Nephron progenitor cell (in vitro differentiated cells): ENCODE measurements around the gene GRID2.

ENCODE experiments used
- DNase-seq: peaks from one replicate; pipeline ENCODE4 v3.0.0; 2021
- H3K27ac Mint-ChIP-seq: 2 replicates; pipeline ENCODE4 v1.8.0; 2021; ENCODE audit warnings: mild to moderate bottlenecking, moderate library complexity, mixed read lengths
- H3K27me3 Mint-ChIP-seq: 2 replicates; pipeline ENCODE4 v1.8.0; 2021; ENCODE audit warnings: mild to moderate bottlenecking, low read depth, mixed read lengths; ENCODE audit not compliant: poor library complexity
- H3K36me3 Mint-ChIP-seq: 2 replicates; pipeline ENCODE4 v1.8.0; 2021; ENCODE audit warnings: low read depth, mixed read lengths
- H3K4me1 Mint-ChIP-seq: 2 replicates; pipeline ENCODE4 v1.8.0; 2021; ENCODE audit warnings: mixed read lengths
- H3K4me3 Mint-ChIP-seq: 2 replicates; pipeline ENCODE4 v1.8.0; 2021; ENCODE audit warnings: mild to moderate bottlenecking, moderate library complexity, mixed read lengths
- H3K9me3 Mint-ChIP-seq: 2 replicates; pipeline ENCODE4 v1.8.0; 2021; ENCODE audit warnings: mild to moderate bottlenecking, moderate library complexity, mixed read lengths
- TF ChIP-seq, protein P1 (sequence below): fragments of 200-600 bp; sonication (generic); IDR thresholded peaks from 2 replicates; pipeline ENCODE4 v1.5.0; 2021; ENCODE audit warnings: antibody characterized with exemption

The GRID2 gene

DNA sequence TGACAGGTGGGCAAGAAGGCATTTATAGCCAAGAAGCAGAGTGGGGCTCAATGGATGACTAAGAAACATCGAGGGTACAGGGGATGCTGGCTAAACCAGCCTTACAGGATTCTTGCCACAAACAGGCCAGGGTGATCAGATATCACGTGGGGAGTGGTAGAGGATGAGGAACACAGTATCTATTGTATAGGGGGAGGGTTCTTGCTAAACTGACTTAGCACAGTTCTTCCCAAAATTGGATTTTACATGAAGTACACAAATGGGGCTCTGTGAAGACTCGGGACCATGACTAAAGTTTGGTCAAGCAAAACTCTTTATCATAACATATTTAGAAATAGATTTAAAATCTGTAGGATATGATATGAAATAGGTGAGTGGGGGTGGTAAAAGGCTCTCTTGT lies 1380.8 kb downstream of the GRID2 start:
- no peaks in the 10 kb centered on the region for H3K4me1 Mint-ChIP-seq
- no peaks in the 10 kb centered on the region for H3K36me3 Mint-ChIP-seq
- no peaks in the 10 kb centered on the region for H3K9me3 Mint-ChIP-seq
- no peak overlapping the region for H3K27ac Mint-ChIP-seq
- no peak for DNase-seq
- H3K27me3 Mint-ChIP-seq = no peaks in the 10 kb centered on the region
- TF ChIP-seq, protein P1, sequence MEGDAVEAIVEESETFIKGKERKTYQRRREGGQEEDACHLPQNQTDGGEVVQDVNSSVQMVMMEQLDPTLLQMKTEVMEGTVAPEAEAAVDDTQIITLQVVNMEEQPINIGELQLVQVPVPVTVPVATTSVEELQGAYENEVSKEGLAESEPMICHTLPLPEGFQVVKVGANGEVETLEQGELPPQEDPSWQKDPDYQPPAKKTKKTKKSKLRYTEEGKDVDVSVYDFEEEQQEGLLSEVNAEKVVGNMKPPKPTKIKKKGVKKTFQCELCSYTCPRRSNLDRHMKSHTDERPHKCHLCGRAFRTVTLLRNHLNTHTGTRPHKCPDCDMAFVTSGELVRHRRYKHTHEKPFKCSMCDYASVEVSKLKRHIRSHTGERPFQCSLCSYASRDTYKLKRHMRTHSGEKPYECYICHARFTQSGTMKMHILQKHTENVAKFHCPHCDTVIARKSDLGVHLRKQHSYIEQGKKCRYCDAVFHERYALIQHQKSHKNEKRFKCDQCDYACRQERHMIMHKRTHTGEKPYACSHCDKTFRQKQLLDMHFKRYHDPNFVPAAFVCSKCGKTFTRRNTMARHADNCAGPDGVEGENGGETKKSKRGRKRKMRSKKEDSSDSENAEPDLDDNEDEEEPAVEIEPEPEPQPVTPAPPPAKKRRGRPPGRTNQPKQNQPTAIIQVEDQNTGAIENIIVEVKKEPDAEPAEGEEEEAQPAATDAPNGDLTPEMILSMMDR = no peak
- H3K4me3 Mint-ChIP-seq = no peak overlapping the region

DNA sequence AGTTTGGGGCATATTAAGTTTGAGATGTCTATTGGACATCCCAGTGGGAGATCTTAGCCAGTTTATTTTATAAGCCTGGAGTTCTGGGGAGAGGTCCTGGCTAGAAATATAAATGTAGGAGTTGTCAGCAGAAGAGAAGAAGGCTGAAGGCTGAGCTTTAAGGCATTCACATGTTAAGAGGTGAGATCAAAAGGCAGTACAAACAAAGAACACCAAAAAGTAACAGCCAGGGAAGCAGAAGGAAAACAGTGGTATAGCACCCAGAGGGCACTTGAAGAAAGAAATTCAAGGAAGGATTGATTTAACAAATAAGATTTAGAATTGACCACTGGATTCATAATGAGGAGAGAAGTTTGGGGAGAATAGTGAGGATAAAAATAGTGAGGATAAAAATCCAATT lies 1383.5 kb downstream of the GRID2 start:
- no peak for DNase-seq
- Mint-ChIP-seq H3K27ac (no peak overlapping the region), H3K4me1 (no peaks in the 10 kb centered on the region), H3K36me3 (no peaks in the 10 kb centered on the region), H3K27me3 (no peaks in the 10 kb centered on the region), H3K4me3 (no peak overlapping the region), H3K9me3 (no peaks in the 10 kb centered on the region)
- TF ChIP-seq, protein P1 = no peak

DNA sequence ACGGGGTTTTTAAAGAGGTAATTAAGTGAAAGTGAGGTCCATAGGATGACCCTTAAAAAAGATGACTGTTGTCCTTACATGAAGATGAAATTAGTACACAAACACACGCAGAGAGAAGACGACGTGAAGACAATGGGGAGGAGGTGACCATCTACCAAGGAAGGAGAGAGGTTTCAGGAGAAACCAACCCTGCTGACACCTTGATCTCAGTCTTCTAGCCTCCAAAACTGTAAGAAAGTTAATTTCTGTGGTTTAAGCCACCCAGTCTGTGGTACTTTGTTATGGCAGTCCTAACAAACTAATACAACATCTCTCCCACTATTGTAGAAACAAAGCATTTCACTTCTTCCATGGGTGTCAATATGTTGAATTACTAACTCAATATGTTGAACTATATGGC lies 1385.2 kb downstream of the GRID2 start:
- H3K9me3 Mint-ChIP-seq = no peaks in the 10 kb centered on the region
- DNase-seq = no peak
- H3K36me3 Mint-ChIP-seq = no peaks in the 10 kb centered on the region
- H3K27ac Mint-ChIP-seq = no peak overlapping the region
- no peaks in the 10 kb centered on the region for H3K27me3 Mint-ChIP-seq
- H3K4me3 Mint-ChIP-seq = no peak overlapping the region
- TF ChIP-seq, protein P1 = no peak
- peaks cover 2% of the 10 kb centered on the region for H3K4me1 Mint-ChIP-seq

DNA sequence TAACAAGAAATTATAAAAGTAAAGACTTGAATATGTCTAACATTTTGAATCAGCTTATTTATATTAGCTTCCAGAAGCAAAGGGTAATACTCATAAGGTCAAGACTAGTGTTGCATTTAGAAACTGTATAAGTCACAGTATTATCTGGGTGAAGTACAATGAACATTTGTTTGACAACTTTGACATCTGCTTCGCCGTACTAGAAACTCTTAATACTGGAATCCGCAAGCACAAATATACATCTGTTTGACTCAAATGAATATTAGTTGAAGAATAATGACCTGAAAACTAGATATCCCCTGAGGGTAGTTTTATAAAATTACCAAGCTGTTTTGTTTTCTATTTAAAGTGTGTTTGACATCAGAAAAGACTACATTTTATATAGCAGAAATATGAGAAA lies 1389.4 kb downstream of the GRID2 start:
- Mint-ChIP-seq H3K27me3 (no peaks in the 10 kb centered on the region), H3K36me3 (no peaks in the 10 kb centered on the region), H3K4me1 (peaks cover 6% of the 10 kb centered on the region), H3K4me3 (no peak overlapping the region), H3K27ac (no peak overlapping the region), H3K9me3 (no peaks in the 10 kb centered on the region)
- no peak for DNase-seq
- TF ChIP-seq, protein P1 = no peak

DNA sequence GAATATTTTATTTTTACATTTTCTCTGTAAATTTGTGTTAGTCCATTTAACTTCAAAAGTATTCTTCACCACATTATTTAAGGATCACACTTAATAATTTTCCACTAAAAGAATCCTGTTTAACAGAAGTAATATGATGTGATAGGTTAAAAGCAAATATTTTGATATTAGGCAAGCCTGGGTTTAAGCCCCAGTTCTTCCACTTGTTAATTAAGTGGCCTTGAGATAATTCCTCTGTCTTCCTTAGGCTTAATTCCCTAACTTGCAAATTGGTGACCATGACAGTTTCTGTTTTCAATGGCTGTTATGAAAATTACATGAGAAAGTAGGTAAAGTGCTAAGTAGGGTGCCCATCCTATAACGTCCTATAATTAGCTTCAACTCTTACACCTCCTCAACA lies 1394.9 kb downstream of the GRID2 start:
- H3K4me3 Mint-ChIP-seq = no peak overlapping the region
- no peaks in the 10 kb centered on the region for H3K27me3 Mint-ChIP-seq
- no peaks in the 10 kb centered on the region for H3K9me3 Mint-ChIP-seq
- no peak overlapping the region for H3K27ac Mint-ChIP-seq
- no peaks in the 10 kb centered on the region for H3K36me3 Mint-ChIP-seq
- TF ChIP-seq, protein P1 = no peak
- H3K4me1 Mint-ChIP-seq = peaks cover 6% of the 10 kb centered on the region
- no peak for DNase-seq

DNA sequence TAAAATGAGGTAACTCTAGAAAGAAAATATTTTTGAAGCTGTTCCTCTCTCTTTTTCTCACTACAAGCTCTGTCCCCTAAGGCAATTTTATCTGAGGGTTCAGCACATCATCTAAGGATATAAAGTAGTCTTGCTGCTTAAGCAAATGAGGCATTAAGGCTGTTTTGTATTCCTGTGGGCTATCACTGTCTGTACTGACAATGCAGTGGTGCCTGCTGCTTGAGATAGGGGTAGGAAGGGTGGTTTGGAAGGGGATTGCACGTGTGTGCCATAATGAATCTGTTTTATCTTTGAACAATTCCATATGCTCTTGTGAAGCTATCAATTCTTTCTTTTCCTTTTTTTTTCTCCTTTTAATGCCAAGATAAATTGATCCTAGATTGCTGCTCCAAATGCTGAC lies 1396.8 kb downstream of the GRID2 start:
- Mint-ChIP-seq H3K9me3 (no peaks in the 10 kb centered on the region), H3K4me1 (no peaks in the 10 kb centered on the region), H3K4me3 (no peak overlapping the region), H3K36me3 (no peaks in the 10 kb centered on the region), H3K27ac (no peak overlapping the region), H3K27me3 (peaks cover 6% of the 10 kb centered on the region)
- TF ChIP-seq, protein P1 = no peak
- DNase-seq = no peak
